ENCODE data around the gene SSBP2. TPM values are rescaled to one million over a fixed set of nuclear protein-coding genes. Genes with fewer than 3 reads are reported as not detected.

The SSBP2 gene
- total and polyA plus RNA-seq, 2 donors (not counting 3 experiments of a cell fraction or from before 2014, with no cell fraction given): 9.6 to 11.5 TPM

GRCh38 chr5:81795666-81796065 lies 44.8 kb upstream of the SSBP2 start:
- DNase-seq (ENCODE audit: low read depth, low spot score): no peak
- no TSS peak for BruUV-seq (replicated peaks)
- TF ChIP-seq FOS (IDR thresholded peaks at IDR 0.05; ENCODE audit: borderline replicate concordance, insufficient read depth, low read length) (no peak), JUN (IDR thresholded peaks at IDR 0.05; ENCODE audit: borderline replicate concordance, insufficient read depth, insufficient read length, low read depth) (no peak), POLR2AphosphoS5 (IDR thresholded peaks at IDR 0.05; ENCODE audit: insufficient read depth, low read depth, low read length) (no peak), MYC (IDR thresholded peaks at IDR 0.05; ENCODE audit: low read depth, low read length) (no peak)
- Histone ChIP-seq H3K27me3 (ENCODE audit: control insufficient read depth in 2 of 2, insufficient read depth in 2 of 2, low read length in 2 of 2) (no peaks in the 10 kb centered on the region), H3K9me1 (replicated peaks; ENCODE audit: control insufficient read depth, extremely low read depth, insufficient read depth, low read length) (no peaks in the 10 kb centered on the region), H3K36me3 (ENCODE audit: control insufficient read depth in 2 of 2, extremely low read depth in 1 of 2, insufficient read depth in 2 of 2, low read length in 2 of 2) (no peaks in the 10 kb centered on the region), H3K9me3 (replicated peaks; ENCODE audit: control insufficient read depth, insufficient read depth, low read length) (no peaks in the 10 kb centered on the region), H3K27ac (ENCODE audit: insufficient read depth, low read depth, low read length) (no peak overlapping the region), H2AFZ (ENCODE audit: low read depth, low read length) (no peak overlapping the region), H3K4me2 (ENCODE audit: insufficient read depth, low read length) (no peak overlapping the region), H4K20me1 (replicated peaks; ENCODE audit: control insufficient read depth, extremely low read depth, insufficient read depth, low read length) (no peaks in the 10 kb centered on the region), H3K9ac (replicated peaks; ENCODE audit: extremely low read depth, insufficient read depth, low read length) (no peak overlapping the region), H3K79me2 (ENCODE audit: control insufficient read depth, insufficient read depth, low read length) (no peaks in the 10 kb centered on the region), H3K4me3 (replicated peaks in 1 of 3; ENCODE audit: insufficient read depth in 1 of 3, low read depth in 1 of 3, low read length in 3 of 3) (no peak overlapping the region), H3K4me1 (ENCODE audit: control insufficient read depth, extremely low read depth, insufficient read depth, low read length) (no peaks in the 10 kb centered on the region)
- ChIA-PET CTCF (no interaction called here), POLR2A (no interaction called here)
- no peak for FAIRE-seq
- dilution Hi-C loops (cut with MboI; ENCODE audit: extremely low pct_ligation_motif_present, low sequenced_read_pairs): no loop called here
- intact Hi-C loops (cut with micrococcal nuclease): no loop called here

GRCh38 chr5:81794226-81794625 lies 43.3 kb upstream of the SSBP2 start:
- Histone ChIP-seq H3K27ac (ENCODE audit: insufficient read depth, low read depth, low read length) (no peak overlapping the region), H3K36me3 (ENCODE audit: control insufficient read depth in 2 of 2, extremely low read depth in 1 of 2, insufficient read depth in 2 of 2, low read length in 2 of 2) (no peaks in the 10 kb centered on the region), H2AFZ (ENCODE audit: low read depth, low read length) (no peak overlapping the region), H3K79me2 (ENCODE audit: control insufficient read depth, insufficient read depth, low read length) (no peaks in the 10 kb centered on the region), H3K9ac (replicated peaks; ENCODE audit: extremely low read depth, insufficient read depth, low read length) (no peak overlapping the region), H3K4me2 (ENCODE audit: insufficient read depth, low read length) (no peak overlapping the region), H3K9me1 (replicated peaks; ENCODE audit: control insufficient read depth, extremely low read depth, insufficient read depth, low read length) (no peaks in the 10 kb centered on the region), H4K20me1 (replicated peaks; ENCODE audit: control insufficient read depth, extremely low read depth, insufficient read depth, low read length) (no peaks in the 10 kb centered on the region), H3K4me1 (ENCODE audit: control insufficient read depth, extremely low read depth, insufficient read depth, low read length) (no peaks in the 10 kb centered on the region), H3K9me3 (replicated peaks; ENCODE audit: control insufficient read depth, insufficient read depth, low read length) (no peaks in the 10 kb centered on the region), H3K27me3 (ENCODE audit: control insufficient read depth in 2 of 2, insufficient read depth in 2 of 2, low read length in 2 of 2) (no peaks in the 10 kb centered on the region), H3K4me3 (replicated peaks in 1 of 3; ENCODE audit: insufficient read depth in 1 of 3, low read depth in 1 of 3, low read length in 3 of 3) (no peak overlapping the region)
- DNase-seq (ENCODE audit: low read depth, low spot score) (no peak), FAIRE-seq (no peak)
- no TSS peak for BruUV-seq (replicated peaks)
- TF ChIP-seq POLR2A (IDR thresholded peaks at IDR 0.05; ENCODE audit: low read depth, low read length) (no peak), JUN (IDR thresholded peaks at IDR 0.05; ENCODE audit: borderline replicate concordance, insufficient read depth, insufficient read length, low read depth) (no peak), POLR2AphosphoS5 (IDR thresholded peaks at IDR 0.05; ENCODE audit: insufficient read depth, low read depth, low read length) (no peak)
- dilution Hi-C loops (cut with MboI; ENCODE audit: extremely low pct_ligation_motif_present, low sequenced_read_pairs): no loop called here
- intact Hi-C loops (cut with micrococcal nuclease): no loop called here
- CTCF ChIA-PET: interaction anchor here (1.6 kb wide), 1 partner anchor 14 kb away, joined by 4 read pairs; no protein-coding TSS in a partner anchor
- POLR2A ChIA-PET: no interaction called here
